GM18951 (cell line): ENCODE results near the gene NFIA.

Experiments used
- POLR2A ChIP-seq: IDR thresholded peaks from 4 replicates; pipeline ENCODE4 v1.6.1; 2011; ENCODE audit warnings: mild to moderate bottlenecking; ENCODE audit not compliant: insufficient read length, insufficient read depth; ENCODE audit errors: extremely low read depth
- in situ Hi-C: fragments of 300-500 bp; cut with MboI; formaldehyde crosslinking; loops from one replicate; pipeline ENCODE4 v1.12.0; 2022; ENCODE audit warnings: low sequenced_read_pairs, mixed read lengths, inconsistent platforms; ENCODE audit not compliant: unreplicated experiment

Gene NFIA

GRCh38 chr1:61494000-61494399, 411.6 kb downstream of the NFIA start:
- no peak for TF ChIP-seq POLR2A
- in situ Hi-C loops: no loop called here

DNA sequence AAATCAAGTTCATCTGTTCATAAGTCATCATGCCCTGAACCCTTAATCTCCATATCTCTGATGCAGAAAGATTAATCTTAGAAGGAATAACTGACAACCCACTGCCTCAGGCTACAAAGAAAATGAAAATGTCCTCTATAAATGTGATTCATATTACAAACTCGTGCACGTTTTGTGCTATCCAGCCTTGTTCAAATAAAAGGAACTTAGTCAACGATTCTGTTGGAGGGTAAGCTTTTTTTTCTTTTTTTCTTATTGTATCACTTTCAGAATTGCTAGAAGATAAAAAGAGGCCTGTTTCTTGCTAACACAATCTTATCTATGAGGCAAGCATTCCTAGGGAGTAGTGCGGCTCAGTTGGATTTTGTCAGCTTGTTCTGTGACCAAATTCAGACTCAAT, 414.1 kb downstream of the NFIA start:
- no peak for TF ChIP-seq POLR2A
- in situ Hi-C loops: no loop called here

DNA sequence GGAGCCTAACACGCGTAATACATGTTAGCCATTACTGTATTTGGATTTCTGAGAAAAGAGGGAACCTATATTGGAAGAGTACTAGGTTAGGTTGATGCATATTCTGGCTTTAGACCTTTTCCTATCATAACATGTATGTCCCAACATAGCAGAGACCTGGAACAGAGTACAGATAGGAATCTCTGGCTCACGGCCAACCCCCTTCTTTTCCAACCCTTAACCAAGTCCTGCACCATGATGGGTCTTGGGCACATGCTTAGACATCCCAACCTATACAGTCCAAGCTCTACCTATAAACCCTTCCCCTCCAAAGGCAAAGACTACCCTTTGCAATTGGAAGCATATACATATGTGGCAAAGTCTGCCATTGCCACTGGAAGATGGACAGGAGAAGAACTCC, 414.7 kb downstream of the NFIA start:
- in situ Hi-C loops: no loop called here
- TF ChIP-seq POLR2A: no peak

DNA sequence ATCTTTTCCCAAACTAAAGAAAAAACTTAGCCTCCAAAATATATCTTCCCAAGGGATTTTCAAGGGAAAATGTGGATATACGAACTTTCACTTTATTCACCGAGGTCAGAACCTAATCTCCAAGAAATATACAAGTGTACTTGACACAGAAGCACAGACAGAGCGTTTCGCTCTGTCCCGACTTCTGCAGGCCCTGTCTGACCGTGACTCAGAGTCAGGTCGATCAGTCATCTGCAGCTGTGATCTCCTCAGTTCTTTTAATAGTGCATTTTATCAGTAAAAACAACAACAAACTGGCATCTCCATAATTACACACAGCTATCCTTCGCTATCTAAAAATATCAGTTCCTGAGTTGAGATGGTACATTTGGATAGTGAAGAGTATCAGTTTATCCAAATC, 416.0 kb downstream of the NFIA start:
- in situ Hi-C loops: no loop called here
- TF ChIP-seq POLR2A: no peak

DNA sequence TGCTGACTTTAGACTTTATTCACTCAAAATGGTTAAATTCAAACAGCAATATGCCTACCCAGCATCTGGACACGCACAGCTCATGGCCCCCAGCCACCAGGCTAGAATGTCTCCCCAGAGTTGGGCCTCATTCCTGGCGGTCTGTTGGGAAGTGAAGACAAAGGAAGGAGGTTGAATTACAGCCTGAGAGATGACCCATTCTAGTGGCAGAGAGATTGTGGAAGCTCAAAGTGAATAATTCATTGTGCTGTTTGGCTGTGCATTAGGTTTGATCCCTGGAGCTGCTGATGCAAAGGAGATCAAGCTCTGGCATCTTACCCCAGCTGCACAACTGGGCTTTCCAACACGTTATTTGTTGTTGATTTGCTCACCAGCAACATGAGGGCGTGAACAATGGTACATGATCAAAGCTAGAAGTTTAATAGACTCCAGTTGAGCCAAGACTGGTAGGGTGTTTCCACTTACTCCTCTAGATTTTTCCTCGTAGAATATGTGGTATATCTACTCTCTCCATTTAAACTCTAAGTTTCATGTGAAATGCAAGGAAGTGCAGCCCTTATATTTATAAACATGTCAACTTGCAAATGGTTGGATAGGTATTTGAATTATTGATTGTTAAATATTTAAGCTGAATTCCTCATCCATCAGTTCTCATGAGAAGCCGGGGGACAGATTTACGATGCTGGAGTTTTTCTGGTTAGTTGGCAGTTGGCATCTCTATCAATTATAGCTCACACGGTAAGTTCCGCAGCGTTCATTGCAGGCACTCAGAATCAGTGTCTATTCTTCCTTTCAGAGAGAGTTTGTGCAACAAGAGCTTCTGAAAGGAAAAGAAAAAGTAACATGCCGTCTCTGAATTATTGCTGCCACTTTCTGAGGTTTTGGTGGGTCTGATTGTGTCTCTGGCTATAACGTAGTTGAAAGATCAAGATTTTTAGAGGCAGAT, 419.9 kb downstream of the NFIA start:
- in situ Hi-C loops: no loop called here
- TF ChIP-seq POLR2A: no peak

DNA sequence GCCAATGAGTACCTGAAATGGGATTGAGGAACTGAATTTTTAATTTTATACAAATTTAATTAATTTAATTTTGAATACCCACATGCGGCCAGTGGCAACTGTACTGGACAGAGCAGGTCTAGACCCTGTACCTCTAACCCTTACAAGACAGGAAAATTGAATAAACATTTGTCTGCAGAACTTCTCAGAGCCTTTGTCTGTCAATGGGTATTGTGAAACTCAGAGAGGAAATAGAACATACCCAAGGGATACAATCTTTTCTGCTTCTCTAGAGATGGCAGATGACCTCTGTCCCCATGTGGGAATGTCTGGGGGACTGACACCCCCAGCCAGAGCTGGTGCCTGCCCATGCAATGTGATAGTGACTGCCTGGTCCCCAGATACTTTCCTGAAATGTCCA, 421.9 kb downstream of the NFIA start:
- TF ChIP-seq POLR2A: no peak
- in situ Hi-C loops: no loop called here

DNA sequence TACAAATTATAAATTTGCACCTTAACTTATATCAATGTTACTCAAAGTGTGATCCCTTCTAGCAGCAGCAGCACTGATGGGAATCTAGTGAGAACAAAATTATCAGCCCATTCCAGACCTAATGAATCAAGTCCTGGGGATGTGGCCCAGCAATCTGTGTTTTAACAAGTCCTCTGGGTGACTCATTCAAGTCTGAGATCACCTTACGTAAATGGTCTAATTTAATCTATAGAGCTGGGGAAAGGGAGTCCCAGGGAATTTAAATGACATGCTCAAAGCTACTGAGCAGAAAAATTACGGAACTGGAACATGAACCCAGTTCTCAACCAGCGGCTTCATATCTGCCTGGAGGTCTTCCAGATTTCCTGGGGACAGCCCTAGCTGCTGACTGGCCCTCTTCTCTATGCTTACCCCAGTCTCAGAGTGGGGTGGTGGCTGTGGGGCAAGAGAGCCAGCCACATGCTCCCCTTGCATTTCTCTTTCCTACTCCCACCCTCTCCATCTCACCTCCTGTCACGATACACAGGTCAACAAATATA, 422.6 kb downstream of the NFIA start:
- in situ Hi-C loops: no loop called here
- no peak for TF ChIP-seq POLR2A

- no peak for TF ChIP-seq POLR2A
- in situ Hi-C loops: no loop called here
Measured at GRCh38 chr1:61506236-61506635, 423.9 kb downstream of the NFIA start.

DNA sequence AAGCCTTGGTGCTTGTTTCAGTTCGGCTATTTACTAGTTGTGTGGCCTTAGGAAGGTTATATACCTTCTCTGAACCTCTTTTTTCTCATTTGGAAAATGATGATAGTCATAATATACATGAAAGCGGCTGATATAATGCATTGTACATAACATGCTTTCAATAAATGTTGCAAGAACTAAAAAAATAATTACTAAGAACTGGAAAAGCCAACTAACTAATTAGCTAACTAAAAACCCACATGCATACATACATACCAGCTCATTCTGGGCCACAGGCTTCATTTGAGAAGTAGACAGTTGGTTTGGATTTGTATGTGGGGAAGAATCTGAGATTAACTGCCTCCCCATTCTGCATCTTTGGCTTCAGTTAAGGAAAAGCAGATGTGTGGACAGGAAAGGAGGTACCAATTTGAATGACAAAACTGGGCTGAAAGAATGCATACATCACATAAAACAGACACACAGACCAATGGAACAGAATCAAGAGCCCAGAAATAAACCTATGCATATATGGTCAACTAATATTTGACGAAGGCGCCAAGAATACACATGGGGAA, 424.7 kb downstream of the NFIA start:
- in situ Hi-C loops: no loop called here
- no peak for TF ChIP-seq POLR2A
